ENCODE measurements around the gene SLITRK3.

SLITRK3 gene

GRCh38 chr3:165201964-165202363 is 5.8 kb upstream of the SLITRK3 start:
- Mint-ChIP-seq H3K27ac (ENCODE audit: low read depth) (no peak overlapping the region), H3K36me3 (ENCODE audit: insufficient read depth) (no peaks in the 10 kb centered on the region), H3K27me3 (peaks cover 6% of the 10 kb centered on the region), H3K4me1 (peaks cover 1% of the 10 kb centered on the region), H3K9me3 (peaks cover 8% of the 10 kb centered on the region), H3K4me3 (no peak overlapping the region)
- DNase-seq (ENCODE audit: low spot score in 2 of 2), result no peak
- ATAC-seq (replicated peaks; ENCODE audit: extremely low read depth, poor library complexity, severe bottlenecking), result no peak

GRCh38 chr3:165197481-165197800 is 1.3 kb upstream of the SLITRK3 start:
- peaks cover 43% of the 10 kb centered on the region for H3K27me3 Mint-ChIP-seq
- no peak for ATAC-seq (replicated peaks; ENCODE audit: extremely low read depth, poor library complexity, severe bottlenecking)
- no peak overlapping the region for H3K4me3 Mint-ChIP-seq

GRCh38 chr3:165196577-165197480 is 645 bp upstream of the SLITRK3 start:
- H3K27me3 Mint-ChIP-seq, result peaks cover 43% of the 10 kb centered on the region
- H3K9me3 Mint-ChIP-seq, result peaks cover 6% of the 10 kb centered on the region
- ATAC-seq (replicated peaks; ENCODE audit: extremely low read depth, poor library complexity, severe bottlenecking), result no peak
- no peak overlapping the region for H3K4me3 Mint-ChIP-seq
- H3K36me3 Mint-ChIP-seq (ENCODE audit: insufficient read depth), result peaks cover 1% of the 10 kb centered on the region
- peaks cover 5% of the 10 kb centered on the region for H3K4me1 Mint-ChIP-seq
- DNase-seq (ENCODE audit: low spot score in 2 of 2), result no peak
- no peak overlapping the region for H3K27ac Mint-ChIP-seq (ENCODE audit: low read depth)

More at GRCh38 chr3:165197481-165197800, 1.3 kb upstream of the SLITRK3 start:
- peaks cover 5% of the 10 kb centered on the region for H3K4me1 Mint-ChIP-seq
- no peak for DNase-seq (ENCODE audit: low spot score in 2 of 2)
- no peak overlapping the region for H3K27ac Mint-ChIP-seq (ENCODE audit: low read depth)
- H3K36me3 Mint-ChIP-seq (ENCODE audit: insufficient read depth), result peaks cover 1% of the 10 kb centered on the region
- H3K9me3 Mint-ChIP-seq, result peaks cover 6% of the 10 kb centered on the region

GRCh38 chr3:165195241-165195639 is 944 bp downstream of the SLITRK3 start:
- Mint-ChIP-seq H3K4me3 (no peak overlapping the region), H3K4me1 (peaks cover 5% of the 10 kb centered on the region), H3K27me3 (peaks cover 43% of the 10 kb centered on the region), H3K27ac (ENCODE audit: low read depth) (no peak overlapping the region), H3K9me3 (peaks cover 6% of the 10 kb centered on the region), H3K36me3 (ENCODE audit: insufficient read depth) (peaks cover 1% of the 10 kb centered on the region)
- ATAC-seq (replicated peaks; ENCODE audit: extremely low read depth, poor library complexity, severe bottlenecking), result no peak
- DNase-seq (ENCODE audit: low spot score in 2 of 2), result no peak

GRCh38 chr3:165194511-165195240 is 1.5 kb downstream of the SLITRK3 start:
- H3K27ac Mint-ChIP-seq (ENCODE audit: low read depth), result no peak overlapping the region
- peaks cover 6% of the 10 kb centered on the region for H3K9me3 Mint-ChIP-seq
- H3K4me3 Mint-ChIP-seq, result no peak overlapping the region
- peaks cover 43% of the 10 kb centered on the region for H3K27me3 Mint-ChIP-seq
- peaks cover 5% of the 10 kb centered on the region for H3K4me1 Mint-ChIP-seq
- DNase-seq (ENCODE audit: low spot score in 2 of 2) (no peak), ATAC-seq (replicated peaks; ENCODE audit: extremely low read depth, poor library complexity, severe bottlenecking) (no peak)
- H3K36me3 Mint-ChIP-seq (ENCODE audit: insufficient read depth), result peaks cover 1% of the 10 kb centered on the region

GRCh38 chr3:165193366-165194254 is 2.6 kb downstream of the SLITRK3 start:
- H3K27ac Mint-ChIP-seq (ENCODE audit: low read depth), result no peak overlapping the region
- DNase-seq (ENCODE audit: low spot score in 2 of 2), result no peak
- no peak for ATAC-seq (replicated peaks; ENCODE audit: extremely low read depth, poor library complexity, severe bottlenecking)
- no peak overlapping the region for H3K4me3 Mint-ChIP-seq
- H3K27me3 Mint-ChIP-seq, result peaks cover 43% of the 10 kb centered on the region
- peaks cover 5% of the 10 kb centered on the region for H3K4me1 Mint-ChIP-seq
- peaks cover 6% of the 10 kb centered on the region for H3K9me3 Mint-ChIP-seq
- H3K36me3 Mint-ChIP-seq (ENCODE audit: insufficient read depth), result peaks cover 1% of the 10 kb centered on the region

- DNase-seq (ENCODE audit: low spot score in 2 of 2) (no peak), ATAC-seq (replicated peaks; ENCODE audit: extremely low read depth, poor library complexity, severe bottlenecking) (no peak)
- H3K4me1 Mint-ChIP-seq, result peaks cover 5% of the 10 kb centered on the region
- peaks cover 1% of the 10 kb centered on the region for H3K36me3 Mint-ChIP-seq (ENCODE audit: insufficient read depth)
- peaks cover 43% of the 10 kb centered on the region for H3K27me3 Mint-ChIP-seq
- peaks cover 6% of the 10 kb centered on the region for H3K9me3 Mint-ChIP-seq
- no peak overlapping the region for H3K27ac Mint-ChIP-seq (ENCODE audit: low read depth)
- no peak overlapping the region for H3K4me3 Mint-ChIP-seq
Observed at GRCh38 chr3:165192610-165193192, 3.5 kb downstream of the SLITRK3 start.

- Mint-ChIP-seq H3K36me3 (ENCODE audit: insufficient read depth) (peaks cover 1% of the 10 kb centered on the region), H3K27ac (ENCODE audit: low read depth) (no peak overlapping the region), H3K4me3 (no peak overlapping the region), H3K9me3 (no peaks in the 10 kb centered on the region), H3K27me3 (peaks cover 33% of the 10 kb centered on the region), H3K4me1 (no peaks in the 10 kb centered on the region)
- ATAC-seq (replicated peaks; ENCODE audit: extremely low read depth, poor library complexity, severe bottlenecking) (no peak), DNase-seq (ENCODE audit: low spot score in 2 of 2) (no peak)
Observed at GRCh38 chr3:165191491-165191890, 4.7 kb downstream of the SLITRK3 start.

GRCh38 chr3:165188452-165188851 is 7.7 kb downstream of the SLITRK3 start:
- Mint-ChIP-seq H3K4me1 (no peaks in the 10 kb centered on the region), H3K36me3 (ENCODE audit: insufficient read depth) (no peaks in the 10 kb centered on the region), H3K9me3 (no peaks in the 10 kb centered on the region), H3K27ac (ENCODE audit: low read depth) (no peak overlapping the region), H3K4me3 (no peak overlapping the region), H3K27me3 (peaks cover 7% of the 10 kb centered on the region)
- ATAC-seq (replicated peaks; ENCODE audit: extremely low read depth, poor library complexity, severe bottlenecking) (no peak), DNase-seq (ENCODE audit: low spot score in 2 of 2) (no peak)

- ATAC-seq (replicated peaks; ENCODE audit: extremely low read depth, poor library complexity, severe bottlenecking) (no peak), DNase-seq (ENCODE audit: low spot score in 2 of 2) (no peak)
- no peaks in the 10 kb centered on the region for H3K9me3 Mint-ChIP-seq
Observed at GRCh38 chr3:165185707-165186327, 10.4 kb downstream of the SLITRK3 start.

GRCh38 chr3:165181556-165181955 is 14.6 kb downstream of the SLITRK3 start:
- DNase-seq (ENCODE audit: low spot score in 2 of 2) (no peak), ATAC-seq (replicated peaks; ENCODE audit: extremely low read depth, poor library complexity, severe bottlenecking) (no peak)
- Mint-ChIP-seq H3K27me3 (no peaks in the 10 kb centered on the region), H3K4me1 (no peaks in the 10 kb centered on the region), H3K9me3 (peaks cover 5% of the 10 kb centered on the region), H3K27ac (ENCODE audit: low read depth) (no peak overlapping the region), H3K4me3 (no peak overlapping the region), H3K36me3 (ENCODE audit: insufficient read depth) (no peaks in the 10 kb centered on the region)

More at GRCh38 chr3:165185707-165186327, 10.4 kb downstream of the SLITRK3 start:
- H3K27me3 Mint-ChIP-seq, result no peaks in the 10 kb centered on the region
- no peaks in the 10 kb centered on the region for H3K4me1 Mint-ChIP-seq
- no peaks in the 10 kb centered on the region for H3K36me3 Mint-ChIP-seq (ENCODE audit: insufficient read depth)
- H3K4me3 Mint-ChIP-seq, result no peak overlapping the region
- no peak overlapping the region for H3K27ac Mint-ChIP-seq (ENCODE audit: low read depth)

GRCh38 chr3:165170236-165170635 is 25.9 kb downstream of the SLITRK3 start:
- Mint-ChIP-seq H3K9me3 (peaks cover 31% of the 10 kb centered on the region), H3K4me3 (no peak overlapping the region), H3K27ac (ENCODE audit: low read depth) (no peak overlapping the region), H3K27me3 (no peaks in the 10 kb centered on the region), H3K36me3 (ENCODE audit: insufficient read depth) (no peaks in the 10 kb centered on the region), H3K4me1 (no peaks in the 10 kb centered on the region)
- DNase-seq (ENCODE audit: low spot score in 2 of 2) (no peak), ATAC-seq (replicated peaks; ENCODE audit: extremely low read depth, poor library complexity, severe bottlenecking) (no peak)

Data from central memory CD8-positive, alpha-beta T cell (primary cell).